ENCODE measurements around the gene SERPINA1. TPM values are rescaled to one million over a fixed set of nuclear protein-coding genes. Genes with fewer than 3 reads are reported as not detected.
"Not testable (repeated sequence)": the region's sequence is repeated elsewhere in the genome, so short reads cannot be mapped to it uniquely, and the experiment has no call there.

The SERPINA1 gene
- total RNA-seq, 1 donor from 2014 or later = 6.1 TPM

DNA sequence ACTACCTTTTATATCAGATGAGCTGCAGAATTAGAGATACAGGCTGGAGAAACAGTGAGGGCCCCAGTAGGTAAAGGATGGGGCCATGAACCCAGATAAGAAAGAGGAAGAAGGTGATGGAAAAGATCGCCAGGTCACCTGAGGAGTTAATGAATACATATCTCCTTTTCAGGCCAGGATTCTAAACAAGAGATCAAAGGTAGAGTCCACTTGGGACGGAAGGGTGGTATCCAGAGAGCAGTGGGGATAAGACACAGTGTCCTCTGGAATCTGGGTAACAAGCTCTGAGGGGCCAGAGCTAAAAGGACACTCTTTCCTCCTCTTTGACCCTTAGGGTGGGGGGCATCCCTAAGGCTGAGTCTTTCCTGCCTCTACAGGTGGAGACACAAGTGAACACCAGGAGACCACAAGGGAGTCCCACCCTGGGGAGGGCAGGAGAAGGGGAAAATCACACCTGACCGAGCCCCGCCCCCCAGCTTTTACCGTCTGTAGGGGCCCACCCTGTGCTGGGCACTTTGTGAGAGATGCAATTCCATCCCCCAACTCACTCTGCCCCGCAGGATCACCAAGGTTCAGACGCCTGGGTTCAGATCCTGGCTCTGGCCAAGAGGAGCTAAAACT, 27.3 kb downstream of the SERPINA1 start:
- no peak for TF ChIP-seq POLR2AphosphoS5 (IDR thresholded peaks at IDR 0.05; ENCODE audit: insufficient read depth in 1 of 2, low read depth in 1 of 2)
- H3K27me3 ChIP-seq = no peaks in the 10 kb centered on the region
- H3K36me3 ChIP-seq = no peaks in the 10 kb centered on the region
- H3K9me3 ChIP-seq = no peaks in the 10 kb centered on the region
- no peak overlapping the region for H3K4me3 ChIP-seq
- intact Hi-C loops (cut with DNase I) = no loop called here
- H3K4me1 ChIP-seq = no peaks in the 10 kb centered on the region
- DNase-seq (ENCODE audit: extremely low spot score in 2 of 2) = peak; percentile 81 to 82
- no peak overlapping the region for H3K27ac ChIP-seq

DNA sequence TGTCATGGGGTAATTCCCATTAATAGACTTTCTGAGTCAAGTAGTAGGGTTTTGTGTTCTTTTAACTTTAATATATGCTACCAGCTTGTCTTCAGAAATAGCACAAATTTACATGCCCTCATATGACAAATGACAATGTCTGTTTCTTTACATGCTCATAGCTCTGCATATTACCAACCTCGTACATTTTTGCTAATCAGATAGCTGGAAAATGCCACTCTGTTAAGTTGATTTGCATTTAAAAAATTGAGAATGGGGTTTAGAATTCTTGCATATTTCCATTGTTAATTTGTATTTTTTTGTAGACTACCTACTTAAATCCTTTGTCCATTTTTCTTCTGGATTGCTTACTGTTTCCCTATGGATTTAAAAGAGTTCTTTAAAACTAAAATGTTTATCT, 31.2 kb downstream of the SERPINA1 start:
- Histone ChIP-seq H3K36me3 (no peaks in the 10 kb centered on the region), H3K27me3 (no peaks in the 10 kb centered on the region), H3K4me3 (no peak overlapping the region), H3K9me3 (no peaks in the 10 kb centered on the region), H3K4me1 (peaks cover 5% of the 10 kb centered on the region), H3K27ac (no peak overlapping the region)
- TF ChIP-seq, protein P1, sequence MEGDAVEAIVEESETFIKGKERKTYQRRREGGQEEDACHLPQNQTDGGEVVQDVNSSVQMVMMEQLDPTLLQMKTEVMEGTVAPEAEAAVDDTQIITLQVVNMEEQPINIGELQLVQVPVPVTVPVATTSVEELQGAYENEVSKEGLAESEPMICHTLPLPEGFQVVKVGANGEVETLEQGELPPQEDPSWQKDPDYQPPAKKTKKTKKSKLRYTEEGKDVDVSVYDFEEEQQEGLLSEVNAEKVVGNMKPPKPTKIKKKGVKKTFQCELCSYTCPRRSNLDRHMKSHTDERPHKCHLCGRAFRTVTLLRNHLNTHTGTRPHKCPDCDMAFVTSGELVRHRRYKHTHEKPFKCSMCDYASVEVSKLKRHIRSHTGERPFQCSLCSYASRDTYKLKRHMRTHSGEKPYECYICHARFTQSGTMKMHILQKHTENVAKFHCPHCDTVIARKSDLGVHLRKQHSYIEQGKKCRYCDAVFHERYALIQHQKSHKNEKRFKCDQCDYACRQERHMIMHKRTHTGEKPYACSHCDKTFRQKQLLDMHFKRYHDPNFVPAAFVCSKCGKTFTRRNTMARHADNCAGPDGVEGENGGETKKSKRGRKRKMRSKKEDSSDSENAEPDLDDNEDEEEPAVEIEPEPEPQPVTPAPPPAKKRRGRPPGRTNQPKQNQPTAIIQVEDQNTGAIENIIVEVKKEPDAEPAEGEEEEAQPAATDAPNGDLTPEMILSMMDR (IDR thresholded peaks at IDR 0.05) = no peak
- TF ChIP-seq POLR2A (IDR thresholded peaks at IDR 0.05) (no peak), POLR2AphosphoS5 (IDR thresholded peaks at IDR 0.05; ENCODE audit: insufficient read depth in 1 of 2, low read depth in 1 of 2) (no peak)
- no peak for DNase-seq (ENCODE audit: extremely low spot score in 2 of 2)
- intact Hi-C loops (cut with DNase I) = no loop called here

DNA sequence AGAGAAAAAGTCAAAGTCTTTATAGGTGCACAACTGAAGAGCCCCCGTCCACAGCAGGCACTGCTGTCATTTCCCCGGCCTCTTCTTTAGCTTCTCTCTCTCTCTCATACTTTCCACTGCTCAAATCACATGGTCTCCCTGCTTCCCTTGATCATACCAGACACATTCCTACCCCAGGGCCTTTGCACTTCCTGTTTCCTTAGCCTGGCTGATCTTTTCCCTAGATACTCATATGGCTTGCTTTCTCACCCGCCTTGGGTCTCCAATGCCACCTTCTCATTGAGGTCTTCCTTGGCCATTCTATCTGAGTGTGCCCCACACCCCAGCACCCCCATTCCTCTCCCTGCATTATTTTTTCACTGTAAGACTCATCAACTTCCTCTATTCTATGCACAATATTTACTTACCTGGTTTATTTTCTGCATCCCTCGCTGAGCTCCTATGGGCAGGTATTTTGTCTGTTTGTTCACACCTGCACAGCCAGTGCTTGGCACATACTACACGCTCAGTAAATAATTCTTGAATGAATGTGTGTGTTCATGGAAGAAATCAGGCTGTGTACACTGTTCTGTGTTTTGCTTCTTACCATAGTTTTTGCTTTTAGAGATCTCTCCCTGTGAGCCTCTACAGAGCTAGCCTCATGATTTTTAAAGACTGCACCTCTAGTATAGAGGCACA, 31.9 kb downstream of the SERPINA1 start:
- Histone ChIP-seq H3K36me3 (no peaks in the 10 kb centered on the region), H3K4me3 (no peak overlapping the region), H3K4me1 (peaks cover 5% of the 10 kb centered on the region), H3K27ac (no peak overlapping the region), H3K27me3 (no peaks in the 10 kb centered on the region), H3K9me3 (no peaks in the 10 kb centered on the region)
- peak in 1 of 2 donors; percentile 65 for DNase-seq (ENCODE audit: extremely low spot score in 2 of 2)
- TF ChIP-seq POLR2A (IDR thresholded peaks at IDR 0.05) (no peak), POLR2AphosphoS5 (IDR thresholded peaks at IDR 0.05; ENCODE audit: insufficient read depth in 1 of 2, low read depth in 1 of 2) (no peak)
- TF ChIP-seq, protein P1 (IDR thresholded peaks at IDR 0.05) = no peak
- intact Hi-C loops (cut with DNase I) = no loop called here

- intact Hi-C loops (cut with DNase I) = no loop called here
- Histone ChIP-seq H3K36me3 (no peaks in the 10 kb centered on the region), H3K9me3 (no peaks in the 10 kb centered on the region), H3K27ac (no peak overlapping the region), H3K4me3 (no peak overlapping the region), H3K27me3 (no peaks in the 10 kb centered on the region), H3K4me1 (peaks cover 5% of the 10 kb centered on the region)
- TF ChIP-seq POLR2A (IDR thresholded peaks at IDR 0.05) = no peak
- TF ChIP-seq, protein P1 (IDR thresholded peaks at IDR 0.05) = peak; percentile 11 to 48 (median 37)
- peak in 1 of 2 donors; percentile 85 for DNase-seq (ENCODE audit: extremely low spot score in 2 of 2)
Observed at GRCh38 chr14:94355191-94355794, 33.1 kb downstream of the SERPINA1 start.

GRCh38 chr14:94354638-94355185, 33.7 kb downstream of the SERPINA1 start:
- intact Hi-C loops (cut with DNase I) = no loop called here

DNA sequence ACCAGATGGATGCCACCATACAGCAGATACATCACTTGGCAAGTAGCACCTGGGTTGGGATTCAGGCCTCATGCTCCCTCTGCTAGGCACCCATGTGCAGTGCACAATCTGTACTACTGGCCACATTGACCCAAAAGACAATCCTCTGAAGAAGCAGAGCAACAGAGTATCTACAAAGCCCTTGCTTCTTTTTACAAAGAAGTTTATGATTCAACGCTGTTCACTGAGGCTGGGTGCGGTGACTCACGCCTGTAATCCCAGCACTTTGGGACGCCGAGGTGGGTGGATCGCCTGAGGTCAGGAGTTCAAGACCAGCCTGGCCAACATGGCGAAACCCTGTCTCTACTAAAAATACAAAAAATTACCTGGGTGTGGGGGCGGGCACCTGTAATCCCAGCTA, 34.2 kb downstream of the SERPINA1 start:
- H3K9me3 ChIP-seq; DNase-seq (ENCODE audit: extremely low spot score in 2 of 2); H3K36me3 ChIP-seq; H3K4me1 ChIP-seq; H3K27ac ChIP-seq; intact Hi-C loops (cut with DNase I); H3K27me3 ChIP-seq; H3K4me3 ChIP-seq: not testable (repeated sequence)

More at GRCh38 chr14:94354638-94355185, 33.7 kb downstream of the SERPINA1 start:
- no peak overlapping the region for H3K4me3 ChIP-seq
- no peaks in the 10 kb centered on the region for H3K36me3 ChIP-seq
- no peaks in the 10 kb centered on the region for H3K9me3 ChIP-seq
- TF ChIP-seq, protein P1 (IDR thresholded peaks at IDR 0.05) = no peak
- no peaks in the 10 kb centered on the region for H3K27me3 ChIP-seq
- H3K27ac ChIP-seq = no peak overlapping the region
- H3K4me1 ChIP-seq = peaks cover 5% of the 10 kb centered on the region
- DNase-seq (ENCODE audit: extremely low spot score in 2 of 2) = no peak

Data from vagina (tissue), 2 donors.